ENCODE data around the gene ZNF524.

GRCh38 chr19:55585658-55586339, 14.3 kb upstream of the ZNF524 start:
- TF ChIP-seq CTCF (IDR thresholded peaks at IDR 0.05) (no peak), POLR2A (IDR thresholded peaks at IDR 0.05) (no peak), POLR2AphosphoS5 (IDR thresholded peaks at IDR 0.05) (no peak), EP300 (IDR thresholded peaks at IDR 0.05) (no peak)
